ENCODE data around the gene RPS6KB1.
"Not testable (repeated sequence)": the region's sequence is repeated elsewhere in the genome, so short reads cannot be mapped to it uniquely, and the experiment has no call there.

Gene RPS6KB1

GRCh38 chr17:59851439-59852375, 41.2 kb upstream of the RPS6KB1 start:
- no peak for TF ChIP-seq CTCF (IDR thresholded peaks at IDR 0.05; ENCODE audit: low read length, missing control alignments)
- H3K4me3 ChIP-seq (replicated peaks; ENCODE audit: low read depth, low read length): no peak overlapping the region
- peak; percentile 83 for DNase-seq (ENCODE audit: low read depth)

- DNase-seq (ENCODE audit: low read depth); H3K4me3 ChIP-seq (replicated peaks; ENCODE audit: low read depth, low read length): not testable (repeated sequence)
Measured at GRCh38 chr17:59852847-59853167, 40.1 kb upstream of the RPS6KB1 start.

- peak; percentile 50 for TF ChIP-seq CTCF (IDR thresholded peaks at IDR 0.05; ENCODE audit: low read length, missing control alignments)
- H3K4me3 ChIP-seq (replicated peaks; ENCODE audit: low read depth, low read length): no peak overlapping the region
- peak; percentile 92 for DNase-seq (ENCODE audit: low read depth)
Measured at GRCh38 chr17:59853168-59853918, 39.6 kb upstream of the RPS6KB1 start.

- not testable (repeated sequence) for H3K4me3 ChIP-seq (replicated peaks; ENCODE audit: low read depth, low read length); DNase-seq (ENCODE audit: low read depth)
Measured at GRCh38 chr17:59853919-59854729, 38.8 kb upstream of the RPS6KB1 start.

- H3K4me3 ChIP-seq (replicated peaks; ENCODE audit: low read depth, low read length): no peak overlapping the region
- TF ChIP-seq CTCF (IDR thresholded peaks at IDR 0.05; ENCODE audit: low read length, missing control alignments): no peak
- DNase-seq (ENCODE audit: low read depth): no peak
Measured at GRCh38 chr17:59856859-59857794, 35.8 kb upstream of the RPS6KB1 start.

GRCh38 chr17:59858167-59858816, 34.6 kb upstream of the RPS6KB1 start:
- TF ChIP-seq CTCF (IDR thresholded peaks at IDR 0.05; ENCODE audit: low read length, missing control alignments): no peak
- H3K4me3 ChIP-seq (replicated peaks; ENCODE audit: low read depth, low read length): no peak overlapping the region
- DNase-seq (ENCODE audit: low read depth): no peak

GRCh38 chr17:59858932-59859331, 34.0 kb upstream of the RPS6KB1 start:
- H3K4me3 ChIP-seq (replicated peaks; ENCODE audit: low read depth, low read length): no peak overlapping the region
- TF ChIP-seq CTCF (IDR thresholded peaks at IDR 0.05; ENCODE audit: low read length, missing control alignments): no peak
- DNase-seq (ENCODE audit: low read depth): no peak

Data from fibroblast of pulmonary artery (primary cell).